ENCODE data around the gene SLC6A8.

The SLC6A8 gene

DNA sequence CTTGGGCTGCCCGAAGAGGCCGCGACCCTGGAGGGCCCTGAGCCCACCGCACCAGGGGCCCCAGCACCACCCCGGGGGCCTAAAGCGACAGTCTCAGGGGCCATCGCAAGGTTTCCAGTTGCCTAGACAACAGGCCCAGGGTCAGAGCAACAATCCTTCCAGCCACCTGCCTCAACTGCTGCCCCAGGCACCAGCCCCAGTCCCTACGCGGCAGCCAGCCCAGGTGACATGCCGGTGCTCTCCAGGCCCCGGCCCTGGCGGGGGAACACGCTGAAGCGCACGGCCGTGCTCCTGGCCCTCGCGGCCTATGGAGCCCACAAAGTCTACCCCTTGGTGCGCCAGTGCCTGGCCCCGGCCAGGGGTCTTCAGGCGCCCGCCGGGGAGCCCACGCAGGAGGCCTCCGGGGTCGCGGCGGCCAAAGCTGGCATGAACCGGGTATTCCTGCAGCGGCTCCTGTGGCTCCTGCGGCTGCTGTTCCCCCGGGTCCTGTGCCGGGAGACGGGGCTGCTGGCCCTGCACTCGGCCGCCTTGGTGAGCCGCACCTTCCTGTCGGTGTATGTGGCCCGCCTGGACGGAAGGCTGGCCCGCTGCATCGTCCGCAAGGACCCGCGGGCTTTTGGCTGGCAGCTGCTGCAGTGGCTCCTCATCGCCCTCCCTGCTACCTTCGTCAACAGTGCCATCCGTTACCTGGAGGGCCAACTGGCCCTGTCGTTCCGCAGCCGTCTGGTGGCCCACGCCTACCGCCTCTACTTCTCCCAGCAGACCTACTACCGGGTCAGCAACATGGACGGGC, 37.5 kb downstream of the SLC6A8 start:
- H3K4me3 ChIP-seq (ENCODE audit: control insufficient read depth, low read depth, low read length): peak overlapping the region; percentile 48
- TF ChIP-seq, protein P1, sequence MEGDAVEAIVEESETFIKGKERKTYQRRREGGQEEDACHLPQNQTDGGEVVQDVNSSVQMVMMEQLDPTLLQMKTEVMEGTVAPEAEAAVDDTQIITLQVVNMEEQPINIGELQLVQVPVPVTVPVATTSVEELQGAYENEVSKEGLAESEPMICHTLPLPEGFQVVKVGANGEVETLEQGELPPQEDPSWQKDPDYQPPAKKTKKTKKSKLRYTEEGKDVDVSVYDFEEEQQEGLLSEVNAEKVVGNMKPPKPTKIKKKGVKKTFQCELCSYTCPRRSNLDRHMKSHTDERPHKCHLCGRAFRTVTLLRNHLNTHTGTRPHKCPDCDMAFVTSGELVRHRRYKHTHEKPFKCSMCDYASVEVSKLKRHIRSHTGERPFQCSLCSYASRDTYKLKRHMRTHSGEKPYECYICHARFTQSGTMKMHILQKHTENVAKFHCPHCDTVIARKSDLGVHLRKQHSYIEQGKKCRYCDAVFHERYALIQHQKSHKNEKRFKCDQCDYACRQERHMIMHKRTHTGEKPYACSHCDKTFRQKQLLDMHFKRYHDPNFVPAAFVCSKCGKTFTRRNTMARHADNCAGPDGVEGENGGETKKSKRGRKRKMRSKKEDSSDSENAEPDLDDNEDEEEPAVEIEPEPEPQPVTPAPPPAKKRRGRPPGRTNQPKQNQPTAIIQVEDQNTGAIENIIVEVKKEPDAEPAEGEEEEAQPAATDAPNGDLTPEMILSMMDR (IDR thresholded peaks at IDR 0.05; ENCODE audit: control insufficient read depth, insufficient read depth, low read depth, low read length, missing control alignments): no peak
- DNase-seq (ENCODE audit: low read depth): no peak

DNA sequence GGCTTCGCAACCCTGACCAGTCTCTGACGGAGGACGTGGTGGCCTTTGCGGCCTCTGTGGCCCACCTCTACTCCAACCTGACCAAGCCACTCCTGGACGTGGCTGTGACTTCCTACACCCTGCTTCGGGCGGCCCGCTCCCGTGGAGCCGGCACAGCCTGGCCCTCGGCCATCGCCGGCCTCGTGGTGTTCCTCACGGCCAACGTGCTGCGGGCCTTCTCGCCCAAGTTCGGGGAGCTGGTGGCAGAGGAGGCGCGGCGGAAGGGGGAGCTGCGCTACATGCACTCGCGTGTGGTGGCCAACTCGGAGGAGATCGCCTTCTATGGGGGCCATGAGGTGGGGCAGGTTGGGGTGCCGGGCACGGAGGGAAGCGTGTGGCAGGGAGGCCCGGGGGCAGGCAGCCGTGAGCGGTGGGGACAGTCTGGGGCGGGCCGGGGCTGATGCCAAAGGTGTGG, 38.1 kb downstream of the SLC6A8 start:
- TF ChIP-seq, protein P1 (IDR thresholded peaks at IDR 0.05; ENCODE audit: control insufficient read depth, insufficient read depth, low read depth, low read length, missing control alignments): no peak
- peak overlapping the region; percentile 26 for H3K4me3 ChIP-seq (ENCODE audit: control insufficient read depth, low read depth, low read length)
- no peak for DNase-seq (ENCODE audit: low read depth)

DNA sequence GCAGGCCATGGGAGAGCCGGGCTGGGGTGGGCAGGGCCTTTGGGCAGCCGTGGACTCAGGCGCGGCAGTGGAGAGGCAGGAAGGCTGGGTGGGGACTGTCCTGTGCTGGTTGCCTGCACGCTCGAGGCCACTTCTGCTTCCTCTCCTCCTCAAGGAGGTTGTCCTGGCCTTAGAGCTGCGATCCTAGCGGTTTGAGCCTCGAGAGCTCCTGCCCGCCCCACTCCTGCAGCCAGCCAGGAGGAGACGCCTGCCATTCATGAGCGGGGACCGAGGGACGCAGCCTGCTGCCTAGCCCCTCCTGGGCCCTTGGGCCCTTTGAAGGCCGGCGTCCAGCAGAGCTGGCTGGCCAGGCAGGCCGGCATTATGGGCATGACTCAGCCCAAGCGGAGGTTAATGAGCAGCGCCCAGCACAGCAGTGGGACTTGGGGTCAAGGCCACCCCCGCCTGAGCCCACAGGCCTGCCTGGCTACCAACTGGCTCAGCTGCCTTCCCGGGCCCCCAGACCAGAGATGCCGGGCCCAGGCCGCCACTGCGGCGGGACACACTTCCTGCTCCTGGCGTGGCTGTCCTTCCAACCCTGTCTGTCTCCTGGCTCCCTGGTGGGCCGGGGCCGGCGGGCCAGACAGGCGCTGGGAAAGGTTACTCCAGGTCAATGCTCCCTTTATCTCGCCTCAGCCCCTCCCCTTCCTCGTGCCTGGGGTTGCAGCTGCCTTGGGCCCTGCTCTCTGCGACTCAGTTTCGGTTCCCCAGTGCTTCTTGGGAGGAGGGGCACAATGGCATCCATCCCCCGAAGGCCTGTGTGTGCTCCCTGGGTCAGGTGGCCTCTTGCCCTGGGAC, 38.8 kb downstream of the SLC6A8 start:
- peak overlapping the region; percentile 26 for H3K4me3 ChIP-seq (ENCODE audit: control insufficient read depth, low read depth, low read length)
- DNase-seq (ENCODE audit: low read depth): no peak

DNA sequence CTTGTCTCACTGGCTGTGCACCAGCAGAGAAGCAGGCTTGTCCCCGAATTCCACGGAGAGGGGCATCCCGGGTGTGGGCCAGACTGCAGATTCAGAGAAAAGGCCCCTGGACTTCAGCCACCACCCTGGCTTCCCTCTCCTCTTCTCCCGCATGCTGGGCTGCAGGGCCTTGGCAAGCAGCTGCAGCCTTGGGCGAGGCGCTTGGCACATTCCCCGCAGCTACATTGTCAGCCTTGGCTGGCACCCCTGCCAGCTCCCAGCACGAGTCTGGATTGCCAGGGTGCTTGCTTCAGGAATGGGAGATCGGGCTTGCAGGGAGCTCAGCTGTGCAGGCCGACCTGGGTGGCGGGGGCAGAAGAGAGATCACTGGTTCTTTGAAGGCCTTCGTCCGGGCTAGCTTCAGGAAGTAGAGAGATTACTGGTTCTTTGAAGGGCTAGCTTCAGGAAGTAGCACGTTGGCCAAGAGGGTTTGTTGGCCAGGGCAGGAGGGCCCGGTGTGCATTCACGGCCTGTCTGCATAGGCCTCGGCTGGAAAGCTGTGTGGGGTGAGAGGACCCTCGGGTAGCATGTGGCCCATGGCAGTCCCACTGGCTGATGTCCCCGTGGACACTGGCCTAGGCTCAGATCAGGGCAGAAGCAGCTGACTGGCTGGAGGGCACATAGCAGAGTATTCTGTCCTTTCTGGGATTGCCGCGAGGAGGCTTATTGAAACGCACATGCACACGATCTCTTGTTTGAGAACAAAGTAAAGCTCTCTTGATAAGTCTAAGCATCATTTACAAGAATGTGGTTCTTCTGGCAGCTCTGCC, 39.6 kb downstream of the SLC6A8 start:
- H3K4me3 ChIP-seq (ENCODE audit: control insufficient read depth, low read depth, low read length): peak overlapping the region; percentile 26; the same call in 1 of the 2 replicates
- TF ChIP-seq, protein P1 (IDR thresholded peaks at IDR 0.05; ENCODE audit: control insufficient read depth, insufficient read depth, low read depth, low read length, missing control alignments): no peak
- DNase-seq (ENCODE audit: low read depth): no peak

More for the DNA sequence above, 38.8 kb downstream of the SLC6A8 start:
- TF ChIP-seq, protein P1 (IDR thresholded peaks at IDR 0.05; ENCODE audit: control insufficient read depth, insufficient read depth, low read depth, low read length, missing control alignments): no peak

DNA sequence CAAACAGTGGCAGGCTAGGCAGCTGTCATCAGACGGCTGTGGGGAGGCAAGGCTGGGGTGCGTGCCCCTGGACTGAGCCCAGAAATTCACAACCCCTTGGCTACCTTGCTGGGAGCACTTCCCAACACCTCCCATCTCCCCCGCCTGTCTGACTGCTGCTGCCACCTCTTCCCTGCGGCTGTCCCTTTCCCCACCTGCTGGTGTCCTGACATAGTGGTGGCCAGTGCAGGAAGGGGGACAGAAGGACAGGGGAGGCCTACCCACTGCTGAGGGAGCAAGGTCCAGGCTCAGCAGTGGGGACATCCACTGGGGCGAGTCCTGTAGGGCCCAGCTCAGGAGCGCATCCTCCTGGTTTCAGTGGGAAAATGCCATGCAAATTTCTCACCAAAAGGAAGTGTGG, 40.4 kb downstream of the SLC6A8 start:
- TF ChIP-seq, protein P1 (IDR thresholded peaks at IDR 0.05; ENCODE audit: control insufficient read depth, insufficient read depth, low read depth, low read length, missing control alignments): no peak
- no peak overlapping the region for H3K4me3 ChIP-seq (ENCODE audit: control insufficient read depth, low read depth, low read length)
- DNase-seq (ENCODE audit: low read depth): no peak

All from AG09309 (cell line).